SHP77 treated with DMSO at 0.1 percent for 48 hours (cell line): ENCODE results near the gene PNMA6E.

ENCODE experiments used
- DNase-seq: peaks from one replicate; lab custom pipeline; 2025; lab: John Stamatoyannopoulos, UW

The PNMA6E gene

DNA sequence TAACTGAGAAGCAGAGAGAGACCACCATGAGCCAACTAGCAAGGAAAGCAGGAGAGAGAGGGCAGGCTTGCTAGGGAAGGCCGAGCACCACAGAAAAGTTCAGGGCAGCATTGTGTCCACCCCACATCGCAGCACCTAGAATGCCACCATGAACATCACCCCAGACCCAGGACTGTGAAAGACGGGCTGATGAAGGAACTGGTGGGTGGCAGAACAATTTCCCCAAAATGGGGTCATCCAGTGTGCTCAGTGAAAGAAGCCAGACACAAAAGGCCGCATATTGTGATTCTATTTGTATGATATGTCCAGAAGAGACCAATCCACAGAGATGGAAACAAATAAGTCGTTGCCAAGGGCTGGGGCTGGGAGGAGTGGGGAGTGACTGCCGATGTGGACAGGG is 16.8 kb downstream of the PNMA6E start:
- DNase-seq = no peak

DNA sequence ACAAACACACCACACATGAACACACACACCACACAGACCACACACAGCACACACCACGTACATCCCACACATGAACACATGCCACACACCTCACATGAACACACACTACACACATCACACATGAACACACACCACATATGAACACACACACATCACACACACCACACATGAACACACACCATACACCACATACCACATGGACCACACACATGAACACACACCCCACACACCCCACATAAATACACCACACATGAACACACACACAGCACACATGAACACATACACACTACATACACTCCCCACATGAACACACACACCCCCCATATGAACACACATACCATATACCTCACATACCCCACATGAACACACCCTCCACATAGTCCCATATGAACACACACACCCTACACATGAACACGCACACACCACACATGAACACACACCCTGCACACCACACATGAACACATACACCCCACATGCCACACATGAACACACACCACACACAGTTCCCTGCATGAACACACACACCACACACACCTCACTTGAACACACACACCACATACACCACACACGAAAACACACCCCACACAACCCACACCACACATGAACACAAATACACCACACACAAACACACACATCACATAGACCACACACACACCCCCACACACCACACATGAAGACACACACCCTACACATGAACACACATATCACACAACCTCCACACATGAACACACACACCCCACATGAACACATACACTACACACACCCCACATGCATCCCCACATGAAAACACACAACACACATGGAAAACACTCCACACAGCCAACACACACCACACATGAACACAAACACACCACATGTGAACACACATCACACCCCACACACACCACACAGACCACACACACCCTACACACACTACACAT is 18.3 kb downstream of the PNMA6E start:
- no peak for DNase-seq

DNA sequence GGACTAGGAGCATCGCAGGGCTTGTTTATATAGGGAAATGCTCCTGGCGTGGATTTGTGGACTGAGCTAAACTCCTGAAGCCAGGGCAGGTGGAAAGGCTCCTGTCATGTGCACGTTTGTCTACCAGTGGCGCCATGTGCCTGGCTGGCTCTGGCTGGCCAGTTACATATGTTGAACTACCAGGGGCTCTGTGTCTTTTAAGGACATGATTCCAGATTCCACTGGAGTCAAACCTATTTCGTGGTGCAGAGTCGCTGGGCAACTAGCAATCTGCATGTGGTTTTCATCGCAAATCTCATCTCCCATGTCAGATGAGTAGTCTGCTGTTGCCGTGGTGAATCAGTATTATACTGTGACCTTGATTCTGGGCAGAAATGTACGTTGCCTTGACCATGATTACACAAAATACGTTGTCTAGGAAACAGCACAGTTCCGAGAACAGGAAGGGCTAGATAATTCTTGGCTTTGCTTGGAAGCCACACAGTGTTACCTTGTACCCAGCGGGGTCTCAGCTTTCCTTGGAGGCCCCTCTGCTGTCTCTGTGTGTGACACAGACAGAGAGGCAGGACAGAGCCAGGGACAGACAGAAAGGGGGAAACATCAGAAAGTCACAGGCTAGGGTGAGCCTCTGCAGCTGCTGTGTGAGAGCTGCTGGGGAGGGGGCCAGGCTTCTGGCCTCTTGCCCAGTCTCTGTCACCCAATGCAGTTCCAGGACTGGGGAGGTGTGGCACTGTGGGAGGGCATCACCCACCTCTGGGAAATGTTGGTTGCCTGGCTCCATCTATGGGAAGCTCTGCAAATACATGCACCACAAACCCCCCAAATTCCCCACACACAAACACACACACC is 19.2 kb downstream of the PNMA6E start:
- peak; percentile 10 for DNase-seq

DNA sequence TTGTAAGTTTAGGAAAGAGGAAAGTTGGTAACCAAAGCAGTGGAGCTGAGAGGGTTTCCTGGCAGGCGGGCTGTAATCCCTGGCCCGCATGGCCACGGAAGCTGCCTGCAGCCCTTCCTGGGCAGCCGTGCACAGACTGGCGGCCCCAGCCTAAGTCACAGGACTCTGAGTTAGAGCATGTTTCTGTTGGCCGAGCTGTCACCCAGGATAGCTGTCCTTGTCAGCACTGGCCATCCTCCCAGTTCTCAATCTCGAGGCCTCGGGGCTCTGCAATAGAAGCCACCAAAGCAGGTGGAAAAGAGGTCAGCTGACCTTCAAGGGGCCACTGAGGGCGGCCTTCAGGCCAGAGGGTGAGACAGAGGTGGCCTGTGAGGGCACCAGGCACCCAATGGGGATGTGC is 20.5 kb downstream of the PNMA6E start:
- DNase-seq = no peak

DNA sequence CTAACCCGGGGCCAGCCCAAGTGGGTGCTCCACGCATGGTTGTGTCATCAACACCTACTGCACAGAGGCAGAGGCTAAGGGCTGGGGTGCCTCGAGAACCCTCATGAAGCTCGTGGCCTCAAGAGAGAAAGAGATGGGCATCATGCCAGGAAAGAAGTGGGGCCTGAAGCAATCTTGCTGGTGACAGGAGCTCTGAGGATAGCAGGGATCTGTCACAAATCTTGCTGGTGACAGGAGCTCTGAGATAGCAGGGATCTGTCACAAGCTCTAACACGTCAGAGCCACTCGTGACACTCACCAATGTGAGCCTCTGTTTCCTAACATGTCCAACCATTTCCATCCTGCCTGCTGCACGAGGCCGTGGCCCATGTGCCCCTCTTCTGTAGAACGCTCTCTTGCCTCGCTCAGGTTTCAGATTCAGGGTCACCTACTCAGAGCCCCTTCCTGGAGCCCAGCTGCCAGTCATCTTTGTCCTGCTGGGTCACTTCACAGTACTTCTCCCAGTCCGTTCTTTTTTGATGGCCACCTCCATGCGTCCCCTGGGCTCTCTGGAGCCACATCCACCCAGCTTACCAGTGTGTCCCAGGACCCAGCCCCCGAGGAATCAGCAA is 21.1 kb downstream of the PNMA6E start:
- no peak for DNase-seq

DNA sequence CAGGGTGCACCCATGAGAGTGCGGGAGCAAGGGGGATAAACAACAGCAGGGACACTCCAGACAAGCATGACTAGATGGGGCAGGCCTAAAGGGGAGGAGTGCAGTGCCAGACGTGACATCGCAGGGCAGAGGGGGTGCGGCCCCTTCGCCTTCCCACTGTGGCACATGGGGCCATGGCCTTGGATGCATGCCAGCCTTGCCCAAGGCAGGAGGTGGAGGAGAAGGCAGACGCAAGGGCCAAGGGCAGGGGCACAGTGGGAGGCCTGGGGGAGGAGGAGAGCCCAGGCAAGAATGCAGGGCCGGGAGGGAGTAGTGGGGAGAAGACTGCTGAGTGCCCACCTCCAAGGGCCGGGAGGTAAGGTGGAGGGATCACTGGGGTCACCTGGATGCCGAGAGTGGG is 21.6 kb downstream of the PNMA6E start:
- no peak for DNase-seq

DNA sequence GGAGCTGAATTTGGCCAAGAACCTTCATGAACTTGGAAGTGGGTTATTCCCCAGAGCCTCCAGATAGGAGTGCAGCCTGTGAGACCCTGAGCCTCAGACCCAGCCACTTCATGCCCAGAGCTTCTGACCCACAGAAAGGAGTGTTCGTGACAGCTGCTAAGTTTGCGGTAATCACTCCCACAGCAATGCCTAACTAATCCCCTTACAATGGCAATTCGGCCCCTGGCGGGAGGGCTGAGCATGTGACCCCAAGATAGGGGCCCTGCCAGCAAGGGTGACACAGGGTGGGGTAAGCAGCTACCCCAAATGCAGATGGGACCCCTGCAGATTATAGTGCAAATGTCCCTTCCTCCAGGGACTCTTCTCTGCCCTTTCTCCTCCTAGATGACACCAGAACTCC is 22.5 kb downstream of the PNMA6E start:
- no peak for DNase-seq

DNA sequence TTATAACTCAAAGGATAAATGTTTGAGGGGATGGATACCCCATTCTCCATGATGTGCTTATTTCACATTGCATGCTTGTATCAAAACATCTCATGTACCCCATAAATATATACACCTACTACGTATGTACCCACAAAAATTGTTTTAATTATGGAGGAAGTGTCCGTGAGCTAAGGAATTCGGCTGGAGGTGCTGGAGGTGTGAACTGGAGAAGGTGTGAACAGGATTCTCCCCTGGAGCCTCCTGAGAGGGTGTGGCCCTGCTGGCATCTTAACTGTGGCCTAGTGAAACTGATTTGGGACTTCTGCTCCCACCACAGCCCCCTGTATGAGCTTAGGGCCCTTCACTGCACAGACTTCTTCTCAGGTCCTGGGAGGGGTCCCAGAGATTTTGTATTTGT is 23.4 kb downstream of the PNMA6E start:
- no peak for DNase-seq

DNA sequence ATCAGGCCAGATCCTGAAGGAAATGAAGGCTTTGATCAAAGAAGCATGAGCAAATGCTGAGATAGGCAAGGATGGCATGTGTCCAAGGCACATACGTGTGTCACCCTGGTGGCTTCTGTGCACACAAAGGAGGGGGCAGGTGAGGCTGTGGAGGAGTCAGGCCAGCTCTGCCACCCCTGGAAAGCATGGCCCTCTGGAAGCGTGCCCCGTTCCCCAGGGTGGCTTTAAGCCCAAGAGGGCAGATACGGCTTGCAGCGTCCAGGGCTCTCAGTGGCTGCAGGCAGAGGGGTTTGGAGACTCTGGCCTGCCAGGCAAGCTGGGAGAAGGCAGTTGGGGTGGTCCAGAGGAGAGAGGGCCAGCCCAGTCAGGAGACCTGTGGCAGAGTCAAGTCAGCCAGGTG is 25.6 kb downstream of the PNMA6E start:
- DNase-seq = no peak

DNA sequence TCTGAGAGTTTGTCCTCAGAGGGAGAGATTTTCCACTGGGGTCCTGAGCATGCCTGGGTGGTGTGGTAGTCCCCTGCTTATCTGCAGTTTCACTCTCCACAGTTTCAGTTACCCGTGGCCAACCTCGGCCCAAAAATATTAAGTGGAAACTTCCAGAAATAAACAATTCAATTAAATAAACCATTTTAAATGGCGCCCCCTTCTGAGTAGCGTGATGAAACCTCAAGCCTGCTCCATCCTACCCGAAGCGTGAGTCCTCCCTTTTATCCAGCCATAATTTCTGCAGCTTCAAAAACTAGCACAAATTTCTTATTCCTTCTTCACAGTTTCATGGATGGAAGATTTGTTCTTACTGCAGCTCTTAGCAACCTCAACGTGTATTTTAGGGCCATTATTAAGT is 26.7 kb downstream of the PNMA6E start:
- no peak for DNase-seq

DNA sequence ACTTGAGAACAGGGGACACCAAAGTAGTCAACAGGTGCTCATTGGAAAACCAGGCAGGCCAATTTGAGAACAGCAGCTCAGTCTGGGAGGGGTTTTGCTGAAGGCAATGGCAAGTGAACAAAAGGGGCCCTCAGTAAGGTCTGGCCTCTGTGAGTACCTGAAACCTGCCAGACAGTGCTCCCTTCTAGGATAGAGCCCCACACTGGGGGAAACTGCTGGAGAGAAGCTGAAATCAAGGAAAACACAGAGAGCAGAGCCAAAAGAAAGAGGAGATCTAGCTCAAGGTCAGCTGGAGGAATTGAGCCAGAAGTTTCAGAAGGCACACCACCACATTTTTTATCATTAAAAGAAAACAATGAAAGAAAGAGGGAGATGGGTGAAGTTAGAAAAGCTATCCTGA is 28.2 kb downstream of the PNMA6E start:
- no peak for DNase-seq

DNA sequence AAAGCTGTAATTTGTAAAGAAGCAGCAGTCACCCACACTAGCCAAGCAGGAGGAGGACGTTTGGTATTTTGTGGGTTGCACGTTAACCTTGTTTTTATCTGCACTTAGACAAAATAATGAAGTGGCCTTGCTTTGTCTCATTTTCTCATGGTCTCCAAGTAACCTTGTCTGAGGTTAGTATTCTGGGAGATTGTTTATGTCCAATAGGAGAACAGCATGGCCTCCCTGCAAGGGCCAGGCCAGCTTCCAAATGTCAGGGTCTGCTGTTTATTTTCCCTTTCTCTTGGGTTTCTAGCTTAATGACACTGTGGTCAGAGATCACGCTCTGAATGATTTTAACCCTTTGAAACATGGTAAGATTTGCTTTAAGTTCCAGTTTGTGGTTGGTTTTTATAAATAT is 29.9 kb downstream of the PNMA6E start:
- DNase-seq = no peak

DNA sequence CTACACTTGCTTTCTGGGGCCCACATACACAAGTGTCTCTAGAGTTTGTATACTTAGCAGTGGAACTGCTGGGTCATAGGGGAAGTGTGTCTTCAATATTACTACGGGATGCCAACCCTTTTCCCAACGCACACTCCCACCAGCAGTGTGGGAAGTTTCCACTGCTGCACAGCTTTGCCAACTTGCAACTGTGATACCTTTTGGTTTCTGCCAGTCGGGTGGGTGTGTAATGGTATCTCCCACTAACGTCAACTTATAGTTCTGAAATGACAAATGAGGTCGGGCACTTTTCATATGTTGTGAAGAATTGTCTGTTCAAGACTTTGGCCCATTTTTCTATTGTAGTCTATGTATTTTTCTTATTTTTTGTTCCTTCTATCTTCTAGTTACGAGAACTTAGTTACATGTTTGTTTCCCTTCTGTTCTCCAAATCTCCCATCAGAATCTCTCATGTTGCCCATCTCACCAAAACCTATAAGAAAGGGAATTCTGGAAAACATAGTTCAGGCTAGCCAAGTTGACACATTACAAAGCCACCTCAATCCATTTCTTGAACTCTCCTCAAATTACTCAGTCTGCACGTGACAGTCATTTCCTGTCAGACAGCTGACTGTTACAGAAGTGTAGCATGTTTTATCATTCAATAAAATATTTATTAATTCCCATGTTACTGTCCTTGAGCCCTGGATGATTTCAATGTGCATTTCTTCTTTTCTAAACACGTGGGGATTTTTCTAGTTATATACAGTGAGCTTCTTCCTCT is 30.7 kb downstream of the PNMA6E start:
- no peak for DNase-seq

DNA sequence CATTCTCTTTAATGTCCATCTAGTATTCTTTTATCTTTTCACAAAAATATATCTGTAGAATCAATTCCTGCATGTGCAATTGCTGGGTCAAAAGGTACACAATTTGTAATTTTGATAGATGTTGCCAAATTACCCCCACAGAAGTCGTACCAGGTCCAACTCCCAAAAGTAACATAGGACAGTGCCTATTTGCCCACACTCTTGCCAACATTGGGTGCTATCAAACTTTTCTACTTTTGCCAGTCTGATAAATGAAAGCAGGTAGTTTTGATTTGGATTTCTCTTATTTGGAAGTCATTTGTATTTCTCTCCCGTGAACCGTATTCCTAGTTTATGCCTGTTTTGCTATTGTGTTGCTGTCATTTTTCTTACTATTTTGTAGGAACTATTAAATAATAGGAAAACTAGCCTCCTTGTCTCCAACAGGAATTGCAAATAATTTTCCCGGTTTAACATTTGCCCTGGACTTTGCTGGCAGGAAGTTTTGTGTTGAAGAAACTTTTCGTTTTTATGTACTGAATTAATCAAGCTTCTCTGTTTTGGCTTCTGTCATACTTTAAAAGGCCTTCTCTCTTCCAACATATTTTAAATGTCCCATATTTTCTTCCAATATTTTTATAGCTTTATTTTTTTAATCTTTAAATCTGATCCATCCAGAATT is 34.1 kb downstream of the PNMA6E start:
- DNase-seq = no peak

DNA sequence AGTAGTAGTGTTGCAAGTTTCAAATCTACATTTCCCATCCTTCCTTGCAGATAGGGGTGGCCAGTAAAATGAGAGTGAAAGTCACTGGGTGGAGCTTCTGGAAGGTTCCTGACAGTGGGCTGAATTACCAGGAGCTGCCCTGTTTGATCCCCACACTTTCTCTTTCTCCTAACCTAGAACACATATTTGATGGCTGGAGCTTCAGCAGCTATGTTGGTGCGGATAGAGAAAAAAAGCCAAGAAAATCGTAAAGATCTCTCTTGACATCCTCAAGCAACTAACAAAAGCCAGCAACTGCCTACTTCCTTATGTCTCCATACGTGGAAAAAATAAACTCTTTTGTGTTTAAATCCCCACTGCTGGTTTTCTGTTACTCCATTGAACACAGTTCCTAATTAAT is 35.0 kb downstream of the PNMA6E start:
- DNase-seq = no peak

DNA sequence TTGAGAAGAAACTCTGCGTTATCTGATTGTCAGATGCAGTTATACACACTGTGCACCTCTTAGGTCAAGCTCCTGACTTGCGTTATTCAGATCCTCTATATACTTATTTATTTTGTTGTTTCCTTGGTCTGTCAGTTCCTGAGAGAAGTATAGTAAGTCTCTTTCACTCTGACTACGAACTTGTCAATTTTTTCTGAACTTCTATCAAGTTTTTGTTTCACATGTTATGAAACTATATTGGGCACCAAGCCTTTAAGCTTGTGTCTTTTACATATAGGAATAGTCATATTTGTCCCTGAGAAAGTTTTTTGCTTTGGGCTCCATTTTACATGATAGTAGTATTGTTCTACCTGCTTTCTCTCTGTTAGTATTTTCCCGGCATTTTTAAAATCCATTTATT is 35.5 kb downstream of the PNMA6E start:
- DNase-seq = no peak

DNA sequence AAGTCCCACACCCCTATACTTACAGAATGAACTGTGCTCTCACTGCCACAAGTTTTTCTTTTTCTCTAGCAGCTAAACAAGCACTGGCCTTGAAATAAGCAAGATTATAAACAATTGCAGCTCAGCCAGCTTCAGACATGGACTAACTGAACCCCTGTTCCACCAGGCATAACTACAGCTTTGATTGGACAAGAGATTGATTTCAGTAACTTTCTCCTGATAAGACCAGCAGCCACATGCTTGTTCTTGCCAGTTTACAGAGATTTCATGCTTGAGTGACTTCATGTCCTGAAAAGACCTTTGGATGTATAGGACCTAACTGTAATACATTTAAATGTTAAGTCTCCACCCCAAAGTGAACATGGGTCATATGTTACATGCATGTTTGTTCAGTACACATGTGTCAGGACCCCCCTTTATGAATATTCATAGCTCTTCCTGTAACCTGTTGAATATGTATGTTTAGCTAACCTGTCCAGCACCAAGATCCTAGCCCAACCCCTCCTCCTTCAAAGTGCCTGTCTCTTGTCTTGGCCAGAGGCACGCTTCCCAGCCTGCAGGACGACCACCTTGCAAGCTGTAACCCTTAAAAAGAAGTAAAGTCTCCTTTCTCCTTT is 39.3 kb downstream of the PNMA6E start:
- no peak for DNase-seq

DNA sequence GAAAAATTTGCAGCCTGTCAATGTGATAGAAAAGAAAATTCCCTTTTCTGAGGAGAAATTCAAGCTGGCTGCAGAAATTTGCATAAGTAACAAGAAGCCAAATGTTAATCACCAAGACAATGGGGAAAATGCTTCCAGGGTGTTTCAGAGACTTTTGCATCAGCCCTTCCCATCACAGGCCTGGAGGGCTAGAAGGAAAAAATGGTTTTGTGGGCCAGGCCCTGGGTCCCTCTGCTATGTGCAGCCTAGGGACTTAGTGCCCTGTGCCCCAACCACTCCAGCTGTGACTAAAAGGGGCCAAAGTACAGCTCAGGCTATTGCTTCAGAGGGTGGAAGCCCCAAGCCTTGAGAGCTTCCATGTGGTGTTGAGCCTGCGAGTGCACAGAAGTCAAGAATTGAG is 43.3 kb downstream of the PNMA6E start:
- no peak for DNase-seq

DNA sequence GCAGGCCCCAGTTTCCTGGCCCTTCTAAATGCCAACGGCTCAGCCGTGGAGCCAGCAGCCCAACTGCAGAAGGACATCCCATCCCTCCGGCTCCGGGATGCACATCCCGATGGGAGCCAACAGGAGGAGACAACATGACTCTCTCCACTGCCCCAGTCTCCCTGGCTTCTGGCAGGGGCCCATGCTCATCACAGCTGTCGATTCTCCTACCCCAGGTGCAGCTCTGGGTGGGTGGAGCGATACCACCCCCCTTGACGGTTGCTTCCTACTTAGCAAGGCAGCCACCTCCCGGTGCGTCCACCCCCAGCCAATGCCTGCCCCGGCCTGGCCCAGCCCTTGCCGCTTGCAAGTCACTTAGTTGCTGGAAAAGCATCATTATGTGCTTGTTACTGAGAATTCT is 47.7 kb downstream of the PNMA6E start:
- no peak for DNase-seq

DNA sequence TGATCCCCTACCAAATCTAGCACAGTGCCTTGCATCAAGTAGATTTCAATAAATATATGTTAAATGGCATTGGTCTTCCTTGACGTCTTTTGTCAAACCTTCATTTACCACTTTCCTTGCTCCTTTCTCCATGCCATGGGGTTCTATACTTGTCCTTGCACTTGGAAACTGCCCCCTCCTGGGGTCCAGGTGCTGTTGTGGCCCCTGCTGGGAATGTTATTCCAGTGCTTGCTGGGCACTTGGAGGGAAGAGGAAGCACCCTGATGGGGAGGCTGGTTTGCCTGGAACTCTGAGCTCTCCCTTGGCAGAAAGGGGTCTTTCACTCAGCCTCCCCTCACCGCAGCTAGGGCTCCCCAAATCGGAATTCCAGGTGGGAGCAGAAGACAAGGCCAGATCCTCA is 48.3 kb downstream of the PNMA6E start:
- no peak for DNase-seq

DNA sequence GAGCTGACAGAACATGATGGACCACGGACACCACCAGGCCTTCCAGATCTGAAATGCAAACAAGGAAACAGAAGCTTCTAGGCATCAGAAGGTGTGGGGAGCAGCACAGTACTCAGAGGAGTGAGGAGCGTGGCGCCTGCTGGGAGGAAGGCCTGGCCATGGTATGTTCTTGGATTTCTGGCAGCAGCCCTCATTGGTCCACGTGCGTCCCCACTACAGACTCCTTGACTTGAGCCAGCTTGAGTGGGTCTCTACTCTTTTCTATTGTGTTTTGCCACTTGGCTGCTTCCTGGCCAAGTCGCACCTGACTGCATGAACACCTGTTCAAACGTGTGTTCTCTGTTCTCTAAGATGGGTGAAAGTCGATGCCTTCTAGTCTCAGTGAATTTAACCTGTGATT is 49.2 kb downstream of the PNMA6E start:
- DNase-seq = no peak
